ENCODE results near the gene BCORL1. TPM values are rescaled to one million over a fixed set of nuclear protein-coding genes. Genes with fewer than 3 reads are reported as not detected.

The BCORL1 gene
- total RNA-seq, 1 experiment from 2014 or later = 30.8 TPM

- H3K4me1 ChIP-seq (ENCODE audit: control insufficient read depth in 1 of 2, insufficient read depth in 2 of 2, low read length in 2 of 2) = peaks cover 0 to 6% of the 10 kb centered on the region in 2 experiments; a peak in 1 of 4 replicates
- no peak overlapping the region for H3K27ac ChIP-seq (ENCODE audit: low read depth, low read length)
- BruUV-seq (replicated peaks) = no TSS peak
- peaks cover 30% of the 10 kb centered on the region for H3K79me2 ChIP-seq (ENCODE audit: insufficient read depth, low read length)
- no peaks in the 10 kb centered on the region for H3K27me3 ChIP-seq (ENCODE audit: insufficient read depth, low read length)
- no peaks in the 10 kb centered on the region for H3K36me3 ChIP-seq (ENCODE audit: control insufficient read depth in 1 of 2, insufficient read depth in 2 of 2, low read length in 2 of 2)
- ChIA-PET POLR2A (no interaction called here), CTCF (interaction anchor here (1.0 kb wide), 1 partner anchor 18 kb away, joined by 3 read pairs; no protein-coding TSS in a partner anchor), RAD21 (ENCODE audit: low non-redundant PET in 1 of 2, low total read pairs in 2 of 2, uncharacterized antibody in 2 of 2, unreplicated experiment in 2 of 2) (interaction anchor here in 1 of 2 experiments (0.6 kb wide), 1 partner anchor 28 kb away, joined by 3 read pairs; no protein-coding TSS in a partner anchor)
- DNase-seq (ENCODE audit: low read depth, low spot score) (no peak), ATAC-seq (no peak)
- H2AFZ ChIP-seq (ENCODE audit: low read depth, low read length, poor library complexity, severe bottlenecking) = no peak overlapping the region
- no peaks in the 10 kb centered on the region for H3K9me2 ChIP-seq (ENCODE audit: insufficient read depth)
- H3K9ac ChIP-seq (ENCODE audit: low read length) = no peak overlapping the region
- TF ChIP-seq YY1 (IDR thresholded peaks at IDR 0.05; ENCODE audit: extremely low read depth, insufficient replicate concordance, low read depth, low read length) = no peak
- TF ChIP-seq, protein P1, sequence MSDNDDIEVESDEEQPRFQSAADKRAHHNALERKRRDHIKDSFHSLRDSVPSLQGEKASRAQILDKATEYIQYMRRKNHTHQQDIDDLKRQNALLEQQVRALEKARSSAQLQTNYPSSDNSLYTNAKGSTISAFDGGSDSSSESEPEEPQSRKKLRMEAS (IDR thresholded peaks at IDR 0.05) = no peak
- TF ChIP-seq ZNF274 (IDR thresholded peaks at IDR 0.05; ENCODE audit: low read depth, low read length) = no peak
- no peak for TF ChIP-seq RAD21 (IDR thresholded peaks at IDR 0.05; ENCODE audit: low read depth)
- TF ChIP-seq, protein P2, sequence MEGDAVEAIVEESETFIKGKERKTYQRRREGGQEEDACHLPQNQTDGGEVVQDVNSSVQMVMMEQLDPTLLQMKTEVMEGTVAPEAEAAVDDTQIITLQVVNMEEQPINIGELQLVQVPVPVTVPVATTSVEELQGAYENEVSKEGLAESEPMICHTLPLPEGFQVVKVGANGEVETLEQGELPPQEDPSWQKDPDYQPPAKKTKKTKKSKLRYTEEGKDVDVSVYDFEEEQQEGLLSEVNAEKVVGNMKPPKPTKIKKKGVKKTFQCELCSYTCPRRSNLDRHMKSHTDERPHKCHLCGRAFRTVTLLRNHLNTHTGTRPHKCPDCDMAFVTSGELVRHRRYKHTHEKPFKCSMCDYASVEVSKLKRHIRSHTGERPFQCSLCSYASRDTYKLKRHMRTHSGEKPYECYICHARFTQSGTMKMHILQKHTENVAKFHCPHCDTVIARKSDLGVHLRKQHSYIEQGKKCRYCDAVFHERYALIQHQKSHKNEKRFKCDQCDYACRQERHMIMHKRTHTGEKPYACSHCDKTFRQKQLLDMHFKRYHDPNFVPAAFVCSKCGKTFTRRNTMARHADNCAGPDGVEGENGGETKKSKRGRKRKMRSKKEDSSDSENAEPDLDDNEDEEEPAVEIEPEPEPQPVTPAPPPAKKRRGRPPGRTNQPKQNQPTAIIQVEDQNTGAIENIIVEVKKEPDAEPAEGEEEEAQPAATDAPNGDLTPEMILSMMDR (IDR thresholded peaks at IDR 0.05 in 2 of 3, conservative IDR thresholded peaks at IDR 0.05 in 1 of 3; ENCODE audit: borderline replicate concordance in 1 of 3, insufficient read depth in 1 of 3, low read depth in 2 of 3, low read length in 2 of 3) = no peak
- TF ChIP-seq POLR2A (IDR thresholded peaks at IDR 0.05; ENCODE audit: borderline replicate concordance, extremely low read depth, insufficient read depth, insufficient read length) = no peak
- no peak for TF ChIP-seq CEBPB (IDR thresholded peaks at IDR 0.05; ENCODE audit: low read depth)
- TF ChIP-seq FOSL1 (IDR thresholded peaks at IDR 0.05; ENCODE audit: low read depth) = no peak
- TF ChIP-seq SIN3A (IDR thresholded peaks at IDR 0.05; ENCODE audit: low read depth) = no peak
- no peak for TF ChIP-seq ZFX (IDR thresholded peaks at IDR 0.05)
- TF ChIP-seq SRF (IDR thresholded peaks at IDR 0.05; ENCODE audit: low read depth) = no peak
- TF ChIP-seq CBX3 (IDR thresholded peaks at IDR 0.05; ENCODE audit: low read depth) = no peak
- no peak for TF ChIP-seq EZH2 (IDR thresholded peaks at IDR 0.05)
- TF ChIP-seq EGR1 (IDR thresholded peaks at IDR 0.05; ENCODE audit: low read depth) = no peak
- no peak for TF ChIP-seq EZH2phosphoT487 (IDR thresholded peaks at IDR 0.05; ENCODE audit: borderline replicate concordance)
- no peaks in the 10 kb centered on the region for H3K9me3 ChIP-seq (ENCODE audit: control insufficient read depth in 1 of 2, insufficient read depth in 1 of 2, low read depth in 1 of 2, low read length in 2 of 2)
- no peak overlapping the region for H3K4me2 ChIP-seq (ENCODE audit: low read length)
- no peak overlapping the region for H3K4me3 ChIP-seq (replicated peaks in 1 of 2; ENCODE audit: low read depth in 1 of 2, low read length in 2 of 2)
- 0 out of 2 replicates have a peak, but pooled peaks cover 3% of the 10 kb centered on the region for H4K20me1 ChIP-seq (ENCODE audit: insufficient read depth)
- intact Hi-C loops (cut with micrococcal nuclease) = no loop called here
These were observed 115.2 kb downstream of the BCORL1 start for GRCh38 chrX:130097507-130098209.
